HepG2 (cell line): Measurements from ENCODE around the gene ARHGAP33. TPM values are rescaled to one million over a fixed set of nuclear protein-coding genes. Genes with fewer than 3 reads are reported as not detected.

Source experiments
- CEBPG ChIP-seq: IDR thresholded peaks from 2 replicates; pipeline ENCODE4 v1.6.1; 2016
- CERS6 ChIP-seq: sonication (generic); formaldehyde crosslinking; IDR thresholded peaks from 2 replicates; pipeline ENCODE4 v1.5.0; 2020; ENCODE audit warnings: missing genetic modification reagents
- HBP1 ChIP-seq: IDR thresholded peaks from 2 replicates; pipeline ENCODE4 v1.6.1; 2016; ENCODE audit warnings: low read depth, control low read depth
- HINFP ChIP-seq: sonication (generic); formaldehyde crosslinking; IDR thresholded peaks from 2 replicates; pipeline ENCODE4 v1.4.0; 2020; ENCODE audit warnings: low read depth, mild to moderate bottlenecking, missing genetic modification reagents
- KDM1A ChIP-seq: IDR thresholded peaks from 2 replicates; pipeline ENCODE4 v1.6.1; 2016; ENCODE audit warnings: missing compliant biosample characterization
- KLF9 ChIP-seq: IDR thresholded peaks from 2 replicates; pipeline ENCODE4 v1.6.1; 2016; ENCODE audit warnings: low read depth
- NR2F1 ChIP-seq, 2 experiments: fragments of 450-650 bp in 1 of 2; formaldehyde crosslinking in 1 of 2; IDR thresholded peaks; 2 replicates each; pipeline versions ENCODE4 v1.5.0 to v1.6.1; 2016 to 2020; ENCODE audit warnings: mild to moderate bottlenecking in 1 of 2, missing compliant biosample characterization in 1 of 2, missing genetic modification reagents in 1 of 2, moderate library complexity in 1 of 2
- SAFB2 ChIP-seq: sonication (generic); formaldehyde crosslinking; IDR thresholded peaks from 2 replicates; pipeline ENCODE4 v1.5.1; 2020; ENCODE audit warnings: missing genetic modification reagents, low read depth, mild to moderate bottlenecking, borderline replicate concordance
- STAT5B ChIP-seq: sonication (generic); formaldehyde crosslinking; IDR thresholded peaks from 2 replicates; pipeline ENCODE4 v1.4.0; 2020; ENCODE audit warnings: missing genetic modification reagents
- ZBTB42 ChIP-seq: sonication (generic); formaldehyde crosslinking; IDR thresholded peaks from 2 replicates; pipeline ENCODE4 v1.5.0; 2020; ENCODE audit warnings: mild to moderate bottlenecking, missing genetic modification reagents
- ZMAT3 ChIP-seq: sonication (generic); formaldehyde crosslinking; conservative IDR thresholded peaks from 2 replicates; pipeline ENCODE4 v1.7.0; 2021; ENCODE audit warnings: missing genetic modification reagents
- ZNF737 ChIP-seq: sonication (generic); formaldehyde crosslinking; IDR thresholded peaks from 2 replicates; pipeline ENCODE4 v1.5.0; 2020; ENCODE audit warnings: missing genetic modification reagents, mild to moderate bottlenecking, borderline replicate concordance
- polyA plus RNA-seq, 8 experiments: library from polyadenylated mRNA; depleted of rRNA in 3 of 8; stranded (reverse) in 7 of 8; unstranded in 1 of 8; fragments of >200 nt; fragmentation: Illumina TruSeq in 4 of 8; extraction: Trizol in 4 of 8; gene quantifications; 2 replicates each; pipeline versions ENCODE4 v1.2.1 to v1.2.3, GENCODE V29; 2011 to 2016; ENCODE audit warnings: low read depth in 4 of 8, missing spikeins in 1 of 8, mixed read lengths in 1 of 8; ENCODE audit not compliant: insufficient read depth in 1 of 8
- total RNA-seq, 5 experiments: library from RNA; depleted of rRNA; stranded (reverse); fragments of >200 nt; fragmentation: Illumina TruSeq; extraction: Trizol; gene quantifications; 2 replicates each; pipeline ENCODE4 v1.2.3, GENCODE V29; 2016; ENCODE audit warnings: low read depth in 1 of 5
- TF ChIP-seq, protein P1 (sequence below): sonication (generic); formaldehyde crosslinking; IDR thresholded peaks from 2 replicates; pipeline ENCODE4 v1.8.0; 2022; ENCODE audit warnings: missing genetic modification reagents, mild to moderate bottlenecking, moderate library complexity, borderline replicate concordance
- TF ChIP-seq, protein P2 (sequence below): sonication (generic); formaldehyde crosslinking; conservative IDR thresholded peaks from 2 replicates; pipeline ENCODE4 v1.8.0; 2022; ENCODE audit warnings: missing genetic modification reagents
- TF ChIP-seq, protein P3 (sequence below): sonication (generic); formaldehyde crosslinking; IDR thresholded peaks from 2 replicates; pipeline ENCODE4 v1.5.0; 2020; ENCODE audit warnings: missing genetic modification reagents

Gene ARHGAP33
- total and polyA plus RNA-seq, 2 of the 13 experiments (the other 11 are each of a cell fraction or from before 2014, with no cell fraction given): 1.3 to 2.7 TPM

DNA sequence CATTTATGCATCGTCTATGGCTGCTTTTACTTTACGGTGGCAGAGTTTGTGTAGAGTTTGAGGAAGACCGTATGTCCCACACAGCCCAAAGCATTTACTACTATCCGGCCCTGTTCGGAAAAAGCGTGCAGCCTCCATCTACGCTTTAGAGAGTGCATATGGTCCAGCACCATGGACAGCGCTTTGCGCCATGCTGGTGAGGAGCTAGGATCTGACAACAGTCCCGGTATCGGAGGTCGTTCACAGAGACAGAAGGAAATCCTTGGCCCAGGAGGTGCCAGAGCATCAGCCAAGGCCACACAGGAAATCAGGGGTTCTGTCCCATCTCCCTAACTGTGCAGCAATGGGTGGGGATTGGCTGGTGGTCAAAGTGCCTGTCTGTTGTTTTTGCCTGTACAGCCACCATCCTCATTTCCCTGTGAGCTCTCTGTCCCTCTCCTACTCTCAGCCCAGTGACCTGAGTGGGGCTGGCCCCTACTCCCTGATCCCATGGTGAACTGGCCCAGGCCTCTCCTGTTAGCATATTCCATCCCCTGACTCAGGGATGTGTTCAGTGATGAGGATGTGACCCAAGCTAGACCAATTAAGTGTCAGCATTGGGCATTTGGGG, 53.4 kb downstream of the ARHGAP33 start (continued):
- TF ChIP-seq, protein P1, sequence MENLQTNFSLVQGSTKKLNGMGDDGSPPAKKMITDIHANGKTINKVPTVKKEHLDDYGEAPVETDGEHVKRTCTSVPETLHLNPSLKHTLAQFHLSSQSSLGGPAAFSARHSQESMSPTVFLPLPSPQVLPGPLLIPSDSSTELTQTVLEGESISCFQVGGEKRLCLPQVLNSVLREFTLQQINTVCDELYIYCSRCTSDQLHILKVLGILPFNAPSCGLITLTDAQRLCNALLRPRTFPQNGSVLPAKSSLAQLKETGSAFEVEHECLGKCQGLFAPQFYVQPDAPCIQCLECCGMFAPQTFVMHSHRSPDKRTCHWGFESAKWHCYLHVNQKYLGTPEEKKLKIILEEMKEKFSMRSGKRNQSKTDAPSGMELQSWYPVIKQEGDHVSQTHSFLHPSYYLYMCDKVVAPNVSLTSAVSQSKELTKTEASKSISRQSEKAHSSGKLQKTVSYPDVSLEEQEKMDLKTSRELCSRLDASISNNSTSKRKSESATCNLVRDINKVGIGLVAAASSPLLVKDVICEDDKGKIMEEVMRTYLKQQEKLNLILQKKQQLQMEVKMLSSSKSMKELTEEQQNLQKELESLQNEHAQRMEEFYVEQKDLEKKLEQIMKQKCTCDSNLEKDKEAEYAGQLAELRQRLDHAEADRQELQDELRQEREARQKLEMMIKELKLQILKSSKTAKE (CRISPR knock-in tag): 0 out of 2 replicates have a peak, but pooled peaks have one; percentile 46
- TF ChIP-seq KLF9 (CRISPR knock-in tag): peak; percentile 93; the same call in 1 of the 2 replicates
- TF ChIP-seq CEBPG (CRISPR knock-in tag): peak; percentile 43; the same call in 1 of the 2 replicates
- TF ChIP-seq, protein P2, sequence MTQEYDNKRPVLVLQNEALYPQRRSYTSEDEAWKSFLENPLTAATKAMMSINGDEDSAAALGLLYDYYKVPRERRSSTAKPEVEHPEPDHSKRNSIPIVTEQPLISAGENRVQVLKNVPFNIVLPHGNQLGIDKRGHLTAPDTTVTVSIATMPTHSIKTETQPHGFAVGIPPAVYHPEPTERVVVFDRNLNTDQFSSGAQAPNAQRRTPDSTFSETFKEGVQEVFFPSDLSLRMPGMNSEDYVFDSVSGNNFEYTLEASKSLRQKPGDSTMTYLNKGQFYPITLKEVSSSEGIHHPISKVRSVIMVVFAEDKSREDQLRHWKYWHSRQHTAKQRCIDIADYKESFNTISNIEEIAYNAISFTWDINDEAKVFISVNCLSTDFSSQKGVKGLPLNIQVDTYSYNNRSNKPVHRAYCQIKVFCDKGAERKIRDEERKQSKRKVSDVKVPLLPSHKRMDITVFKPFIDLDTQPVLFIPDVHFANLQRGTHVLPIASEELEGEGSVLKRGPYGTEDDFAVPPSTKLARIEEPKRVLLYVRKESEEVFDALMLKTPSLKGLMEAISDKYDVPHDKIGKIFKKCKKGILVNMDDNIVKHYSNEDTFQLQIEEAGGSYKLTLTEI: no peak; the same call in 1 of the 2 replicates
- peak in 1 of 2 experiments; percentile 57; a peak in 1 of 4 replicates for TF ChIP-seq NR2F1 (CRISPR knock-in tag; IDR thresholded peaks at IDR 0.05)
- 0 out of 2 replicates have a peak, but pooled peaks have one; percentile 68 for TF ChIP-seq ZNF737 (CRISPR knock-in tag)
- TF ChIP-seq HBP1 (CRISPR knock-in tag): peak; percentile 97
- TF ChIP-seq STAT5B (CRISPR knock-in tag): peak; percentile 96
- peak; percentile 75; the same call in 1 of the 2 replicates for TF ChIP-seq HINFP (CRISPR knock-in tag)
- peak; percentile 57; the same call in 1 of the 2 replicates for TF ChIP-seq KDM1A (CRISPR knock-in tag)
- peak; percentile 40; the same call in 1 of the 2 replicates for TF ChIP-seq CERS6 (CRISPR knock-in tag)
- TF ChIP-seq, protein P3, sequence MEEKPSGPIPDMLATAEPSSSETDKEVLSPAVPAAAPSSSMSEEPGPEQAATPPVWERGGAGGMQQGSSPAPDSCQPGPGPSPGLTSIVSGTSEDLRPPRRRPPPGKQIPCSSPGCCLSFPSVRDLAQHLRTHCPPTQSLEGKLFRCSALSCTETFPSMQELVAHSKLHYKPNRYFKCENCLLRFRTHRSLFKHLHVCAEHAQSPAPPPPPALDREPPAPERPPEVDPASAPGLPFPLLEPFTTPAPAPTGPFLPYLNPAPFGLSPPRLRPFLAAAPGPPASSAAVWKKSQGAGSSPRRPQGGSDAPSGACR (CRISPR knock-in tag): peak; percentile 76; the same call in 1 of the 2 replicates
- no peak for TF ChIP-seq ZBTB42 (CRISPR knock-in tag)
- TF ChIP-seq SAFB2: 0 out of 2 replicates have a peak, but pooled peaks have one; percentile 73
- TF ChIP-seq ZMAT3 (CRISPR knock-in tag): peak; percentile 98
